BE2C (cell line): Measurements from ENCODE around the gene PRELID2.

Source experiments
- DNase-seq: peaks from one replicate; pipeline ENCODE4 v3.0.0-alpha.2; 2020
- H3K27me3 ChIP-seq: fragments of 250-450 bp; sonication (Bioruptor Pico); 2 replicates; pipeline ENCODE4 v1.5.1; 2020; ENCODE audit warnings: mild to moderate bottlenecking
- H3K36me3 ChIP-seq: fragments of 250-450 bp; sonication (Bioruptor Pico); 2 replicates; pipeline ENCODE4 v1.5.1; 2020; ENCODE audit warnings: mild to moderate bottlenecking
- H3K4me1 ChIP-seq: fragments of 250-450 bp; sonication (Bioruptor Pico); 2 replicates; pipeline ENCODE4 v1.5.1; 2020
- H3K4me3 ChIP-seq: 2 replicates; pipeline ENCODE4 v1.5.1; 2011; ENCODE audit warnings: low read depth, low read length
- H3K9me3 ChIP-seq: fragments of 250-450 bp; sonication (Bioruptor Pico); 2 replicates; pipeline ENCODE4 v1.5.1; 2020
- CTCF ChIP-seq: IDR thresholded peaks from 2 replicates; pipeline ENCODE4 v1.5.1; 2012; ENCODE audit warnings: mild to moderate bottlenecking, low read depth, low read length

Gene PRELID2

GRCh38 chr5:145711417-145711816, 123.7 kb downstream of the PRELID2 start:
- no peaks in the 10 kb centered on the region for H3K27me3 ChIP-seq
- no peaks in the 10 kb centered on the region for H3K9me3 ChIP-seq
- DNase-seq: no peak
- H3K36me3 ChIP-seq: no peaks in the 10 kb centered on the region
- no peaks in the 10 kb centered on the region for H3K4me1 ChIP-seq
- no peak overlapping the region for H3K4me3 ChIP-seq
- TF ChIP-seq CTCF: no peak
